HepG2 (cell line): Measurements from ENCODE around the gene SHC3. TPM values are rescaled to one million over a fixed set of nuclear protein-coding genes. Genes with fewer than 3 reads are reported as not detected.

Experiments
- ATAC-seq: fragments of 200-7000 bp; cut with Tn5 transposase; 3 replicates; pipeline ENCODE4 v1.9.1; 2020; ENCODE audit warnings: mild to moderate bottlenecking, moderate library complexity
- BruUV-seq: library from RNA; stranded (reverse); fragments of 400-500 nt; replicated peaks from 2 replicates; lab custom pipeline; 2021; lab: Mats Ljungman, UMichigan
- CTCF ChIA-PET: fragments of 300-600 bp; formaldehyde crosslinking; extraction: SDS; loops from one replicate; lab custom pipeline; 2021; ENCODE audit warnings: low total read pairs, inconsistent platforms, low intra/inter-chr PET ratio; lab: Yijun Ruan, JAX
- POLR2A ChIA-PET: fragments of 350-600 bp; sonication (Branson Sonifier 250); formaldehyde crosslinking; loops from one replicate; lab custom pipeline; 2020; ENCODE audit warnings: antibody characterized with exemption, inconsistent platforms; lab: Yijun Ruan, JAX
- DNase-seq: peaks from one replicate; pipeline ENCODE4 v3.0.0-alpha.2; 2015; ENCODE audit warnings: low spot score
- FAIRE-seq: peaks from 3 replicates; lab custom pipeline; 2011; peaks lifted over from hg19 to GRCh38; lab: Jason Lieb, UNC
- H2AFZ ChIP-seq: one replicate; pipeline ENCODE4 v1.6.1; 2011; ENCODE audit warnings: low read length, inconsistent platforms
- H3K27ac ChIP-seq: fragments of 300-600 bp; 3 replicates; pipeline ENCODE4 v1.8.0; 2011; ENCODE audit warnings: mixed run types, mild to moderate bottlenecking, mixed read lengths, low read length, inconsistent platforms; ENCODE audit not compliant: insufficient read depth; ENCODE audit errors: extremely low read length
- H3K27me3 ChIP-seq, 2 experiments: fragments of 200-600 bp in 1 of 2; 2 replicates in 1 of 2; 3 replicates in 1 of 2; pipeline versions ENCODE4 v1.6.0 to v1.8.0; 2011; ENCODE audit warnings: low read length in 2 of 2, mild to moderate bottlenecking in 2 of 2, moderate library complexity in 2 of 2, inconsistent platforms in 1 of 2; ENCODE audit not compliant: insufficient read depth in 2 of 2, control insufficient read depth in 1 of 2
- H3K36me3 ChIP-seq, 2 experiments: fragments of 200-600 bp in 1 of 2; replicated peaks in 1 of 2; 2 replicates in 1 of 2; 3 replicates in 1 of 2; pipeline versions ENCODE4 v1.5.1 to v1.8.0; 2011; ENCODE audit warnings: low read length in 2 of 2, inconsistent platforms in 1 of 2; ENCODE audit not compliant: insufficient read depth in 2 of 2, control insufficient read depth in 1 of 2
- H3K4me1 ChIP-seq: 2 replicates; pipeline ENCODE4 v1.5.1; 2012; ENCODE audit warnings: low read length, inconsistent platforms; ENCODE audit not compliant: insufficient read depth
- H3K4me2 ChIP-seq: 2 replicates; pipeline ENCODE4 v1.6.0; 2011; ENCODE audit warnings: low read depth, low read length, inconsistent platforms
- H3K4me3 ChIP-seq, 3 experiments: fragments of 200-600 bp in 1 of 3; sonication (generic), shearing (Covaris generic) in 1 of 3; replicated peaks in 1 of 3; 2 replicates each; pipeline ENCODE4 v1.5.1; 2011 to 2016; ENCODE audit warnings: low read length in 3 of 3, inconsistent platforms in 2 of 3, low read depth in 2 of 3, mild to moderate bottlenecking in 2 of 3, control low read depth in 1 of 3, mixed read lengths in 1 of 3; ENCODE audit not compliant: insufficient read depth in 1 of 3
- H3K79me2 ChIP-seq: one replicate; pipeline ENCODE4 v1.6.1; 2011; ENCODE audit warnings: low read length, inconsistent platforms; ENCODE audit not compliant: insufficient read depth
- H3K9ac ChIP-seq: 2 replicates; pipeline ENCODE4 v1.6.0; 2011; ENCODE audit warnings: mild to moderate bottlenecking, low read depth, low read length, inconsistent platforms; ENCODE audit not compliant: insufficient read depth
- H3K9me3 ChIP-seq: 2 replicates; pipeline ENCODE4 v1.5.1; 2012; ENCODE audit warnings: mild to moderate bottlenecking, low read length
- H4K20me1 ChIP-seq: 2 replicates; pipeline ENCODE4 v1.6.0; 2011; ENCODE audit warnings: inconsistent platforms, mild to moderate bottlenecking, low read length, moderate library complexity; ENCODE audit not compliant: insufficient read depth
- CENPT ChIP-seq: sonication (generic); formaldehyde crosslinking; IDR thresholded peaks from 2 replicates; pipeline ENCODE4 v1.8.0; 2022; ENCODE audit warnings: low read depth, mild to moderate bottlenecking, moderate library complexity, missing genetic modification reagents
- CREB1 ChIP-seq, 2 experiments: fragments of 450-650 bp in 1 of 2; IDR thresholded peaks; 2 replicates each; pipeline ENCODE4 v1.6.1; 2016 to 2017; ENCODE audit warnings: control low read depth in 1 of 2, mild to moderate bottlenecking in 1 of 2, missing compliant biosample characterization in 1 of 2, missing genetic modification characterization in 1 of 2
- CREM ChIP-seq, 2 experiments: sonication (generic) in 1 of 2; formaldehyde crosslinking in 1 of 2; IDR thresholded peaks; 2 replicates each; pipeline versions ENCODE4 v1.4.0 to v1.6.1; 2016 to 2020; ENCODE audit warnings: antibody characterized with exemption in 1 of 2, mild to moderate bottlenecking in 1 of 2, missing genetic modification reagents in 1 of 2
- GFI1 ChIP-seq: sonication (generic); formaldehyde crosslinking; IDR thresholded peaks from 2 replicates; pipeline ENCODE4 v1.5.0; 2020; ENCODE audit warnings: missing genetic modification reagents, mild to moderate bottlenecking, borderline replicate concordance
- HNF4A ChIP-seq: sonication (generic); formaldehyde crosslinking; IDR thresholded peaks from 2 replicates; pipeline ENCODE4 v1.4.0; 2020; ENCODE audit warnings: missing genetic modification reagents
- HNRNPUL1 ChIP-seq: fragments of 200-400 bp; formaldehyde crosslinking; IDR thresholded peaks from 2 replicates; pipeline ENCODE4 v1.6.1; 2017; ENCODE audit warnings: low read depth, mild to moderate bottlenecking, low read length, moderate library complexity
- MLX ChIP-seq: IDR thresholded peaks from 2 replicates; pipeline ENCODE4 v1.6.1; 2016
- NAIF1 ChIP-seq: sonication (generic); formaldehyde crosslinking; IDR thresholded peaks from 2 replicates; pipeline ENCODE4 v1.5.0; 2020; ENCODE audit warnings: mild to moderate bottlenecking, missing genetic modification reagents, borderline replicate concordance
- NRL ChIP-seq: sonication (generic); formaldehyde crosslinking; IDR thresholded peaks from 2 replicates; pipeline ENCODE4 v1.5.0; 2020; ENCODE audit warnings: missing genetic modification reagents, mild to moderate bottlenecking, moderate library complexity, borderline replicate concordance
- PLSCR1 ChIP-seq: sonication (generic); formaldehyde crosslinking; IDR thresholded peaks from 2 replicates; pipeline ENCODE4 v1.5.0; 2020; ENCODE audit warnings: missing genetic modification reagents, mild to moderate bottlenecking, borderline replicate concordance
- SIX4 ChIP-seq: sonication (generic); formaldehyde crosslinking; IDR thresholded peaks from 2 replicates; pipeline ENCODE4 v1.4.0; 2020; ENCODE audit warnings: missing genetic modification reagents
- SRSF9 ChIP-seq: fragments of 200-400 bp; formaldehyde crosslinking; IDR thresholded peaks from 2 replicates; pipeline ENCODE4 v1.6.1; 2018; ENCODE audit warnings: borderline replicate concordance, mild to moderate bottlenecking, low read depth, low read length; ENCODE audit not compliant: insufficient read depth, poor library complexity, severe bottlenecking
- TEAD3 ChIP-seq: optimal IDR thresholded peaks from 2 replicates; pipeline ENCODE3; 2016; ENCODE audit warnings: borderline replicate concordance
- ZNF644 ChIP-seq: IDR thresholded peaks from 2 replicates; pipeline ENCODE4 v1.6.1; 2016; ENCODE audit warnings: low read depth
- ZNF766 ChIP-seq: sonication (generic); formaldehyde crosslinking; IDR thresholded peaks from 2 replicates; pipeline ENCODE4 v1.5.0; 2020; ENCODE audit warnings: missing genetic modification reagents, borderline replicate concordance
- WGBS: methylation state at CpG from one replicate; pipeline ENCODE4 v1.1.6; 2017; ENCODE audit warnings: low lambda C conversion rate; 5-methylcytosine and 5-hydroxymethylcytosine counted together
- in situ Hi-C: cut with HindIII; loops from 2 replicates; pipeline ENCODE4 v1.10.0; 2017; ENCODE audit warnings: low pct_unique_long_range_greater_than_20kb; ENCODE audit not compliant: extremely low pct_ligation_motif_present
- intact Hi-C: fragments of 100-400 bp; cut with micrococcal nuclease; formaldehyde crosslinking; loops from one replicate; pipeline ENCODE4 v1.10.0; 2022; ENCODE audit not compliant: unreplicated experiment
- polyA plus RNA-seq, 8 experiments: library from polyadenylated mRNA; depleted of rRNA in 3 of 8; stranded (reverse) in 7 of 8; unstranded in 1 of 8; fragments of >200 nt; fragmentation: Illumina TruSeq in 4 of 8; extraction: Trizol in 4 of 8; gene quantifications; 2 replicates each; pipeline versions ENCODE4 v1.2.1 to v1.2.3, GENCODE V29; 2011 to 2016; ENCODE audit warnings: low read depth in 4 of 8, missing spikeins in 1 of 8, mixed read lengths in 1 of 8; ENCODE audit not compliant: insufficient read depth in 1 of 8
- total RNA-seq, 5 experiments: library from RNA; depleted of rRNA; stranded (reverse); fragments of >200 nt; fragmentation: Illumina TruSeq; extraction: Trizol; gene quantifications; 2 replicates each; pipeline ENCODE4 v1.2.3, GENCODE V29; 2016; ENCODE audit warnings: low read depth in 1 of 5
- TF ChIP-seq, protein P1 (sequence below): sonication (generic); formaldehyde crosslinking; conservative IDR thresholded peaks from 2 replicates; pipeline ENCODE4 v1.4.0; 2020; ENCODE audit warnings: missing genetic modification reagents
- TF ChIP-seq, protein P2 (sequence below): sonication (generic); formaldehyde crosslinking; IDR thresholded peaks from 2 replicates; pipeline ENCODE4 v1.8.0; 2022; ENCODE audit warnings: mild to moderate bottlenecking, missing genetic modification reagents, borderline replicate concordance

The SHC3 gene
- total and polyA plus RNA-seq, 2 of the 13 experiments (the other 11 are each of a cell fraction or from before 2014, with no cell fraction given) = 0.09 to 0.89 TPM

- TF ChIP-seq CREB1 (IDR thresholded peaks at IDR 0.05) = no peak
- TF ChIP-seq CREB1 (CRISPR knock-in tag; IDR thresholded peaks at IDR 0.05) = no peak
- TF ChIP-seq ZNF644 (CRISPR knock-in tag) = no peak
- no peak for TF ChIP-seq PLSCR1 (CRISPR knock-in tag)
- TF ChIP-seq, all 625 proteins: peak for 0
Observed at GRCh38 chr9:89051421-89052025, 127.1 kb downstream of the SHC3 start (continued).

- no peaks in the 10 kb centered on the region for H4K20me1 ChIP-seq
- H3K27me3 ChIP-seq = no peaks in the 10 kb centered on the region
- H3K9ac ChIP-seq = no peak overlapping the region
- no peaks in the 10 kb centered on the region for H3K79me2 ChIP-seq
- no peak overlapping the region for H3K4me3 ChIP-seq
- in situ Hi-C loops (no loop called here), intact Hi-C loops (no loop called here)
- TF ChIP-seq HNF4A (CRISPR knock-in tag) (no peak), ZNF766 (no peak), HNRNPUL1 (no peak), NRL (CRISPR knock-in tag) (no peak), MLX (CRISPR knock-in tag) (no peak), CENPT (CRISPR knock-in tag) (no peak), TEAD3 (no peak), GFI1 (CRISPR knock-in tag) (no peak), SRSF9 (no peak), NAIF1 (no peak), CREM (IDR thresholded peaks at IDR 0.05) (no peak), CREM (CRISPR knock-in tag; IDR thresholded peaks at IDR 0.05) (no peak), SIX4 (CRISPR knock-in tag) (no peak)
- TF ChIP-seq, protein P1, sequence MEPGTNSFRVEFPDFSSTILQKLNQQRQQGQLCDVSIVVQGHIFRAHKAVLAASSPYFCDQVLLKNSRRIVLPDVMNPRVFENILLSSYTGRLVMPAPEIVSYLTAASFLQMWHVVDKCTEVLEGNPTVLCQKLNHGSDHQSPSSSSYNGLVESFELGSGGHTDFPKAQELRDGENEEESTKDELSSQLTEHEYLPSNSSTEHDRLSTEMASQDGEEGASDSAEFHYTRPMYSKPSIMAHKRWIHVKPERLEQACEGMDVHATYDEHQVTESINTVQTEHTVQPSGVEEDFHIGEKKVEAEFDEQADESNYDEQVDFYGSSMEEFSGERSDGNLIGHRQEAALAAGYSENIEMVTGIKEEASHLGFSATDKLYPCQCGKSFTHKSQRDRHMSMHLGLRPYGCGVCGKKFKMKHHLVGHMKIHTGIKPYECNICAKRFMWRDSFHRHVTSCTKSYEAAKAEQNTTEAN (CRISPR knock-in tag) = no peak
- TF ChIP-seq, protein P2, sequence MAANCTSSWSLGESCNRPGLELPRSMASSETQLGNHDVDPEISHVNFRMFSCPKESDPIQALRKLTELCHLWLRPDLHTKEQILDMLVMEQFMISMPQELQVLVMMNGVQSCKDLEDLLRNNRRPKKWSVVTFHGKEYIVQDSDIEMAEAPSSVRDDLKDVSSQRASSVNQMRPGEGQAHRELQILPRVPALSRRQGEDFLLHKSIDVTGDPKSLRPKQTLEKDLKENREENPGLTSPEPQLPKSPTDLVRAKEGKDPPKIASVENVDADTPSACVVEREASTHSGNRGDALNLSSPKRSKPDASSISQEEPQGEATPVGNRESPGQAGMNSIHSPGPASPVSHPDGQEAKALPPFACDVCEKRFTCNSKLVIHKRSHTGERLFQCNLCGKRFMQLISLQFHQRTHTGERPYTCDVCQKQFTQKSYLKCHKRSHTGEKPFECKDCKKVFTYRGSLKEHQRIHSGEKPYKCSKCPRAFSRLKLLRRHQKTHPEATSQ = no peak
- CTCF ChIA-PET = no interaction called here
- H3K27ac ChIP-seq = no peak overlapping the region
- no peak for ATAC-seq
- DNase-seq = no peak
- H3K36me3 ChIP-seq = no peaks in the 10 kb centered on the region
- no peak for FAIRE-seq
- H2AFZ ChIP-seq = no peak overlapping the region
- no peaks in the 10 kb centered on the region for H3K4me1 ChIP-seq
- H3K4me2 ChIP-seq = no peak overlapping the region
- no peaks in the 10 kb centered on the region for H3K9me3 ChIP-seq
- 18% methylated on average over 8 of the region's 8 CpGs for WGBS
- POLR2A ChIA-PET = no interaction called here
- BruUV-seq = no TSS peak
Observed at GRCh38 chr9:89049646-89050045, 129.0 kb downstream of the SHC3 start.
